ENCODE data around the gene REXO5.
"Not testable (repeated sequence)": the region's sequence is repeated elsewhere in the genome, so short reads cannot be mapped to it uniquely, and the experiment has no call there.

Gene REXO5, protein sequence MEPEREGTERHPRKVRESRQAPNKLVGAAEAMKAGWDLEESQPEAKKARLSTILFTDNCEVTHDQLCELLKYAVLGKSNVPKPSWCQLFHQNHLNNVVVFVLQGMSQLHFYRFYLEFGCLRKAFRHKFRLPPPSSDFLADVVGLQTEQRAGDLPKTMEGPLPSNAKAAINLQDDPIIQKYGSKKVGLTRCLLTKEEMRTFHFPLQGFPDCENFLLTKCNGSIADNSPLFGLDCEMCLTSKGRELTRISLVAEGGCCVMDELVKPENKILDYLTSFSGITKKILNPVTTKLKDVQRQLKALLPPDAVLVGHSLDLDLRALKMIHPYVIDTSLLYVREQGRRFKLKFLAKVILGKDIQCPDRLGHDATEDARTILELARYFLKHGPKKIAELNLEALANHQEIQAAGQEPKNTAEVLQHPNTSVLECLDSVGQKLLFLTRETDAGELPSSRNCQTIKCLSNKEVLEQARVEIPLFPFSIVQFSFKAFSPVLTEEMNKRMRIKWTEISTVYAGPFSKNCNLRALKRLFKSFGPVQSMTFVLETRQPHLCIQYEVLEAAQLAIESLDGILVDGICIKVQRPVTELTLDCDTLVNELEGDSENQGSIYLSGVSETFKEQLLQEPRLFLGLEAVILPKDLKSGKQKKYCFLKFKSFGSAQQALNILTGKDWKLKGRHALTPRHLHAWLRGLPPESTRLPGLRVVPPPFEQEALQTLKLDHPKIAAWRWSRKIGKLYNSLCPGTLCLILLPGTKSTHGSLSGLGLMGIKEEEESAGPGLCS

DNA sequence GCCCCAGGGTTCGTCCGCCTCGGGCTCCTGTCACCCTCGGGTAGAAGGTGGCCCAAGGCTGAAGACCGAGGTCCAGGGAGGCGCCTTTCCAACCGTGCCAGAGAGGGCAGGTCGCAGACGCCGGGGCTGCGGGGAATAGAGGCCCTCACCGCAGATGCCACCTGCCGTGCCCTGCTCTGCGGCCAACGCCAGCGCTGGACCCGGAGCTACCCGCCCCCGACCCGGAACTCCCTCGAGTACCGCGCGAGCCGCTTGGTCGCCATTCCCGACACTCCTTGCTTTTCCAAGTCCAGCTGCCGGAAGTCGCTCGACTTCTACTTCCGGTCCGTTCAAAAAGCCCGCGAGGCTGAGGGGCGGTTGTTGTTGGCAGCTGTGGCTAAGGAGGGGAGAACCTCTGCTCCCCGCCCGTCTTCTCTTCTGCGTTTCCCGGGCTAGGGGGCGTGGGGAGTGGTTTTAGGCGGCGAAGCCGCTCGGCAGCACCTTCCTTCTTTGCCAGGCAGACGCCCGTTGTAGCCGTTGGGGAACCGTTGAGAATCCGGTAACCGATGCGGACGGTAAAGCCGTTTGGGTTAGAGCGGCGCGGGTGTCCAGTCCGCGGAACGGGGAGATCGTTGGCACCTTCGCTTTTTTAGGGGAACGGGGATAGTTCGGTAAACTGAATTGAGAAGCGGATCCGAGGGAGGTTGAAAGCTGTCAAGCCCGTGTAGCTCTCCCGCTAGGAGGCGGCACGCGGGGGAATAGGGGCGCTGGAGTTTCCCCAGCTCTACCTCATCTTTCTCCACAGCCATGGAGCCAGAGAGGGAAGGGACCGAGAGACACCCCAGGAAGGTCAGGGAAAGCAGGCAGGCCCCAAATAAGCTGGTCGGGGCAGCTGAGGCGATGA, at the start of gene REXO5, which contains the start of gene ERI2:
TSS of gene REXO5 (plus strand) at position 360 of the 883 bp plus-strand sequence. CDS start at position 787, 427 bp downstream.
TSS of gene ERI2 (minus strand) at position 305 of the 883 bp plus-strand sequence. CDS start at position 263, 42 bp downstream.
- DNase-seq (peak; percentile 83), ATAC-seq (peak; percentile 90)

DNA sequence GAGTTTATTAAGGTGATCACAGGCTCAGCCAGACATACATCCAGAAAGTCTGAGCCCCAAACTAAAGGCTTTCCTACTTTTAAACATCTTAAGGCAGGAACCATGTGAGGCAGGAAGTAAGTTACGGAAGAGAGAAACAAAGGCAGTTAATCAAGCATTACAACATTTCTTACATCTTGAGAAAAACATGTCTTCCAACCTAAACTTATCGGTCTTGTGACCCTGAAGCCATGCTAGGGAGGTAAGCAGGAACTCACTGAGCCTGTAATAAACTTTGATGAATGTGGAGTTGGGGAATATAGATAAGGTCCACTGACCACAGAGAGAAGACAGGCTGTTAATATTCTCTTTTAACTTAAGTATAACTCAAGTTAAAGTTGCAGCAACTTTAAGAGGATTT, 46.0 kb upstream of the REXO5 start:
- ATAC-seq (no peak), DNase-seq (no peak)

DNA sequence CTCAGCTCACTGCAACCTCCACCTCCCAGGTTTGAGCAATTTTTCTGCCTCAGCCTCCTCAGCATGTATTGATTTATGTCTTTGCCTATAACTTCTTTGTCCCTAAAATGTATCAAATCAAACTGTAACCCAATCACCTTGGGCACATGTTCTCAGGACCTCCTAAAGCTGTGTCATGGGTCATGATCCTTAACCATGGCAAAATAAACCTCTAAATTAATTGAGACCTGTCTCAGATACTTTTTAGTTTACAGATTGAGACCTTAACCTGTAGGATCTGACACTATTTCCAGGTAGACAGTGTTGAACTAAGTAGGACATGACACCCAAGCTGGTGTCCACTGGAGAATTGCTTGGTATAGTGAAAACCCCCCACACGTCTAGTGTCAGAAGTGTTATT, 45.2 kb upstream of the REXO5 start:
- no peak for DNase-seq
- ATAC-seq, result no peak

DNA sequence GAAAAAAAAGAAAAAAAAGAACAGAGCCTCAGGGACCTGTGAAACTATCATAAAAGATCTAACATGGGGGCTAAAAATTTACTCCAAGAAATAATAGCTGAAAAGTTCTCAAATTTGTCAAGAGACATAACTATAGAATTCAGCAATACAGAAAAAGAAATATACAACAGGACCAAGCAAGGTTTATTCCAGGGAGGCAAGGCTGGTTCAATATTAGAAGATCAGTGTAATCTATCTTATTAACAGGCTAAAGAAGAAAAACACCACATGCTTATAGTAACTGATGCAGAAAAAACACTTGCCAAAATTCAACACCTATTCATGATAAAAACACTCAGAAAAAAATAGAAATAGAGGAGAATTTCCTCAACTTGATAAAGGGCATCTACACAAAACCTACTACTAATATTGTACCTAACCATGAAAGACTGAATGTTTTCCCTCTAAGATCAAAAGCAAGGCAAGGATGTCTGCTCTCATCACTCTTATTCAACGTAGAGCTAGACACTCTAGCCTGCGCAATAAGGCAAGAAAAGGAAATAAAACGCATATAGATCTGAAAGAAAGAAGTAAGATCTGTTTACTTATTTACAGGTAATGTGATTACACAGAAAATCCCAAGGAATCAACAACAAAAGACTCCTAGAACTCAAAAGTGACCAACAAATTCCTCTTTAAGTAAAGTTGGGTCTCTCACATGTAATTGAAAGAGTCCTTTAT, 43.8 kb upstream of the REXO5 start:
- DNase-seq (no peak), ATAC-seq (no peak)

DNA sequence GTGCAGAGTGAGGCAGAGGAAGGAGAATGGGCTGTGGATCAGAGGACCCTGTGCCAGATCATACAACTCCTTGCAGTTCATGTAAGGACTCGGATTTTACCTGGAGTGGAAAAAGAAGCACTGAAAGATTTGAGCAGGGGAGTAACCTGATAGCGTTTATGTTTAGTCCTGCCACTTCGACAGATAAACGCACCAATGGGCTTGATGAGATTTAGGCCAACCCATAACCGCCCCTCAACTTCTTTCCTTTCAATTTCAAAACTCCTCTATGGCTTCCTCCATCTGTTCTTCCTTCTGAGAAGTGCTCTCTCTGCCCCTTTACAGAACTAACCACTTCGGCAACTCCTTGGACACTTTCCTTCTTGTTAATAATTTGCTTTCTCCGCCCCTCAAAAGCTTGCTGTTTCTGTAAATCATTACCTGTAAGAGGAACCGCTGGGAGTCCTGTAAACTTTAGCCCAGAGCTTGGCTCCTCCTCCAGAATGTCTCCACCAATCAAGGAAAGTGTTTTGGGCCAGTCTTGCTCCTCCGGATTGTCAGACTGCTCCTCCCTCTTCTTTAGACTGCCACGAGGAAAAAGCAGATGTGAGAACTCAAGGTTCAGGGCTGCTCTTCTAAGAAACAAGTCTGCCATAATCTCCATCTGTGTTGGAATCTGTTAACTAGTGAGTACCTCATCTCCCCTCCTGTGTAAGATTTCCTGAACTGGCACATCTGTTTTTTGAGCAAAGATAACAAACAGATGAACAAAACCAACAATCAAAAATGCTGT, 42.7 kb upstream of the REXO5 start, which contains the start of gene ACSM3:
TSS of gene ACSM3 (plus strand) at position 554 of the 772 bp plus-strand sequence. CDS start 6,021 bp downstream, outside the sequence.
- ATAC-seq, result peak; percentile 99
- DNase-seq, result peak; percentile 56

DNA sequence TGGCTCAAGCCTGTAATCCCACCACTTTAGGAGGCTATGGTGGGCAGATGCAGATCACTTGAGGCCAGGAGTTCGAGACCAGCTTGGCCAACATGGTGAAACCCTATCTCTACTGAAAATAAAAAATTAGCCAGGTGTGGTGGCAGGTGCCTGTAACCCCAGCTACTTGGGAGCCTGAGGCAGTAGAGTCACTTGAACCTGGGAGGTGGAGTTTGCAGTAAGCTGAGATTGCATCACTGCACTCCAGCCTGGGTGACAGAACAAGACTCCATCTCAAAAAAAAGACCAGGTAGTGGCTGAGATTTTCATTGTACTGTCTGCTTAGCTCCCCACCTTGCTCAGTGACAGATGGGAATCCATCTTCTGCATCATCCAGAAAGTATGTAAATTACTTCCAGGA, 41.9 kb upstream of the REXO5 start:
- ATAC-seq, DNase-seq: not testable (repeated sequence)

DNA sequence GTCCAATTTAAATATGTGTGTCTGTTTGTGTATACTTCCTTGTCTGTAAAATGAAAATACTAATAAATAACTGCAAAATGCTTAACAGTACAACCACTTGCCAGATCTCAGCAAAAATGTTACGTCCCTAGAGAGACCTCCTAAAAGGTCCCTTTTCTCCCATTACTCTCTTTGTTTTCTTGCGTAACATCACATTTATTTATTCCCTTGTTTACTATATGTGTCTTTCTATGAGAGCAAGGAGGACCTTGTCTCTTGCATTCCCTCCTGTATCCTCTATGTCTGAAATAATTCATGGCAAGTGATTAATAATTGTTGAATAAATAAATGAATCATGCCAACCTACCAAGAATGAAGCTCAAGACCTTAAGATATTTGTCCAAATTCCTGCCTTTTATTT, 40.6 kb upstream of the REXO5 start:
- DNase-seq (no peak), ATAC-seq (no peak)

DNA sequence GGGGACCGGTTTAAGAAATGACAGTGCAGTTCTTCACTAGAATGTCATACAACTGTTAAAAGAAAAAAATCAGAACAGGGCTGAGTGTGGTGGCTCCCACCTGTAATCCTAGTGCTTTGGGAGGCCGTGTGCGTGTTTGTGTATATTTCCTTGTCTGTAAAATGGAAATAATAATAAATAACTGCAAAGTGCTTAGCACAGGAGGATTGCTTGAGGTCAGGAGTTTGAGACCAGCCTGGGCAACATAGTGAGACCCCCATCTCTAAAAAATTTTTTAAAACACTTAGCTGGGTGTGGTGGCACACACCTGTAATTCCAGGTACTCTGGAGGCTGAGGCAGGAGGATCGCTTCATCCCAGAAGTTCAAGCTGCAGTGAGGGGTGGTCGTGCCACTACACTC, 40.0 kb upstream of the REXO5 start:
- DNase-seq (no peak), ATAC-seq (no peak)

DNA sequence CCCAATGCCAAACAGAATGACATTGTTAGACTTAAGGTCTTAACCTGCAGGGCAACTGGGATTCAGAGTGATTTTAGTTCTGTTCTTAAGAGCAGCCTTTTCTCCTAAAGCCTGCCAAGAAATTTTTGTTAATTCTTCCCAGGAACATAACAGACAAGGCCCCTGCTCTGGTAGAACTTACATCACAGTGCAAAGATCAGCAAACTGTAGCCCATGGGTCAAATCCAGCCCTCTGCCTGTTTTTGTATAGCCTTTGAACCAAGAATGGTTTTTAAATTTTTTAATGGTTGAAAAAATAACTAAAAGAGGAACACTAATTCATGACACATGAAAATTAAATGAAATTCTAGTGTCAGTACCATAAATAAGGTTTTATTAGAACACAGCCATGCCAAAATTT, 38.8 kb upstream of the REXO5 start:
- DNase-seq (no peak), ATAC-seq (no peak)

DNA sequence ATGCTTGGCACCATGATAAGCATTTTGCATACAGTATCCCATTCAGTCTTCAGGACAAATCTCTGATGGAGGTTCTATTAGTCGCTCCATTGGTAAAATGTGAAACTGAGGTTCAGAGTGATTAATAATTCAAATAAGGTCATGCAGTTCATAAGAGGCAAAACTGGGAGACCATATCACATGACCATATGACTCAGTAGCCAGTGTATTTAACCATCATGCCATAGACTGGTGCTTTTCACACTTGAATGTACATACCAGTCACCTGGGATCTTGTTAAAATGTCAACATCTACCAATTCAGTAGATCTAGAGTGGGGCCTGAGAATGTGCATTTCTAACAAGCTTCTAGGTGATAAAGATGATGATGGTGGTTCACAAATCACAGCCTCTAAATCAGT, 38.2 kb upstream of the REXO5 start:
- DNase-seq (no peak), ATAC-seq (no peak)

DNA sequence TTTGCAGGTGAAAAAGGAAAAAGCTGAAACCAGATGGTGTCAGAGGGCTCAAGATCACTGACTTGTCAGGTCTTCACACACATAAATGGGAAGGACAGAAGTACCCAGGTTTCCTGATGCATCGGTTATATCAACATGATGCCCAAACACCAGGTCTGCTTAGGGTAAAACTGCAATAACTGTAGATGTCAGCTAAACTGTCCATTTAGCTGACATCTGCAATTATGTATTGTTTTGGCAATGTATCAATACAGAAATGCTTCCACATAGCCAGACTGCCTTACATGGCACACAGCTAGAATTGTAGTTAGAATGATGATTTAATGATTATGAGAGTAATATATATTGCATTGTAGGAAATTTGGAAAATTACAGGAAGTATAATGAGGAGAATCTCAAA, 37.5 kb upstream of the REXO5 start:
- DNase-seq (no peak), ATAC-seq (no peak)

DNA sequence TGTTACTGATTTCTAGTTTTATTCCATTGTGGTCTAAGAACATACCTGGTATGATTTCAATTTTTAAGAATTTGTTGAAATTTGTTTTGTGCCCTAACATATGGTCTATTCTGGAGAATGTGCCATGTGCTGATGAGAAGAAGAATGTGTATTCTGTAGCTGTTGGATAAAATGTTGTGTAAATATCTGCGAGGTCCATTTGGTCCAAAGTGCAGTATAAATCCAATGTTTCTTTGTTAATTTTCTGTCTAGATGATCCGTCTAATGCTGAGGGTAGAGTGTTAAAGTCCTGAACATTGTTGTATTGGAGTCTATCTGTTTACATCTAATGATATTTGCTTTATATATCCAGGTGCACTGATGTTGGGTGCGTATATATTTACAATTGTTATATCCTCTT, 32.6 kb upstream of the REXO5 start:
- ATAC-seq (no peak), DNase-seq (no peak)

DNA sequence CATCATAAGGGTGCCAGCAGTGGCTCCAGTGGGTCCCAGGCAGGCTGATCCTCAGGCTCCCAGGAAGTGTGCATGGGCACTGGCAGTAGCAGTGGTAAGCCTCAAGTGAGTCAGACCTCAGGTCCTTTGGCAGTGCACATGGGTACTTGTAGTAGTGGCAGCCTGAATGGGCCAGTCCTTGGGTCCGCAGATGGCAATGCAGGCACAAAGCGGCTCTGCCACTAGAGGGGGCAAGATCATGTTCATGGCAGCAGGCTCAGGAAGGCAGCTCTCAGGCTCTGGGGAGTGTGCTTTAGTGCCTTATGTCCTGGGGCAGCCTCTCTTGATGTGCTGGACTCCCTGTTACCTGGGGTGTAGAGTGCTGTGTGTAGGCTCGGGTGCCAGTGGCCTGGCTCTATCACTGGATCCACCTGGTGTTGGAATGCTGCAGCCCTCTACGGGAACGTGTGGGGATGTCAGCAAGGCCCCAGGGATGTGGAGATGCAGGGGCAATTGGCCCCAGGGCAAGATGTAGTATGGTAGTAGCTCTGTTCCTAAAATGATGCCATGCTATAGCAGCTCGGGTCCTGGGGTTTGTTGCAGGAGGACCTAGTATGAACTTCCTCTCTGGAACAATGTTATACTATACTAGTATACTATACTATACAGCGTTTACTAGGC, 31.5 kb upstream of the REXO5 start:
- DNase-seq (peak; percentile 73), ATAC-seq (peak; percentile 73)

DNA sequence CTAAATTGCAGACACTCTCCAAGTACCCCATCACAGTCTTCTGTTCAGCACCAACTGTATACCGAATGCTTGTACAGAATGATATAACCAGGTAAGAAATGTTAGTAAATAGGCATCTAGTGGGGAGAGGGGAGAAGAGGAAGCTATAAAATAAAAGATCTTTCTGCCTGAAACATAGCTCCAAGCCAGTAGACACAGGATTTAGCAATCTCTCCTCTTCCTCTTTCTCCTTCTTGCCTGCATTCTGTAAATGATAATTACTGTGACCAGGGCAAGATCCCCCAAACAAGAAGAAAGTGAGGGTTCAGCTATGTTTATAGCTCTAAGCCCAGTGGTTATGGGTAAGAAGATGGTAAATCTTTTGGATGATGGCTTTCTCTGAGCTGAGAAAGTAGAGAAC, 24.6 kb upstream of the REXO5 start:
- DNase-seq, result no peak

DNA sequence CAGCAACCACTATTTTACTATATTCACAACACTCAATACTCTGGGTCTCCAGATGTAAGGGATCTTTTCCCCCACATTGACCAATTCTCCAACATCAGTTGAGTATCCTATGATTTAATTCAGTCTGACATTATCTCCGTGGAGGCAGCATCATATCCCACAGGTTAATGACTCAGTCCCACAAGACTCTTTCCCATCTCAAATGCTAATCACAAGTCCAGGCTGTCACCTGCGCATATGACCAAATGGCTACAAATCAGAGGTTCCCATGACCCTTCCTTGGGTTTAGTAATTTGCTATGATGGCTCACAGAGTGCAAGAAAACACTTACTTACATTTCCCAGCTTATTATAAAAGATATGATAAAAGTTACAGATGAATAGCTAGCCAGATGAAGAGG, 23.9 kb upstream of the REXO5 start:
- DNase-seq, result no peak
- ATAC-seq, result no peak

More for the DNA sequence above, 24.6 kb upstream of the REXO5 start:
- no peak for ATAC-seq

DNA sequence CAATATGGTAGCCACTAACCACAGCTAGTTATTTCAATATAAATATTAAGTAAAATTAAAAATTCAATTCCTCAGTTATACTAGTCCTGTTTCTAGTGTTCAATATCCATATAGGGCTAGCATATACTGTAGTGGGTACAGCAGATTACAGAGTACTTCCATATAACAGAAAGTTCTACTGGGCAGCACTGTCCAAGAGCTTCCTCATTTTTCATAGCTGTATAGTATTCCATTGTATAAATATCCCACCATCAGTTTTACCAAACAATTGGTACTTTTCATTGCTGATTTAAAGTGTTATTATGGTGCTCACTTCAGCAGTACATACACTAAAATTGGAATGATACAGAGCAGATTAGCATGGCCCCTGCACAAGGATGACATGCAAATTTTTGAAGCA, 22.1 kb upstream of the REXO5 start:
- ATAC-seq (no peak), DNase-seq (no peak)

DNA sequence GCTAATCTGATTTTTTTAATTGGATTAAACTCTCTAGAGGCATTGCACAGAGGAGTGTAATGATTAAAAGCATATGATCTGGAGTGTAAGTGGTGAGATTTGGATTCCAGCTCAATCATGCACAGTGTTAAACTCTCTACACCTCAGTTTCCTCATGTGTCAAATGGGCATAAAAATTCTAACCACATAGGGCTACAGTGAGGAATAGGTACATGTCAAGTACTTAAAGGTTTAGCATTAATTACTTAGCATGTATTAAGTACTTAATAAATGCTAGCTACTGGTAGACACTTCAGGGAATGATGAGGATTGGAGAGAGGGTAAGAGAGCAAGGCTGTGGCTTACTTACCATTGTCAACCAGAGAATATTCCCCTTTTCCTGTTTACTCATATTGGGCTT, 17.2 kb upstream of the REXO5 start:
- no peak for DNase-seq

DNA sequence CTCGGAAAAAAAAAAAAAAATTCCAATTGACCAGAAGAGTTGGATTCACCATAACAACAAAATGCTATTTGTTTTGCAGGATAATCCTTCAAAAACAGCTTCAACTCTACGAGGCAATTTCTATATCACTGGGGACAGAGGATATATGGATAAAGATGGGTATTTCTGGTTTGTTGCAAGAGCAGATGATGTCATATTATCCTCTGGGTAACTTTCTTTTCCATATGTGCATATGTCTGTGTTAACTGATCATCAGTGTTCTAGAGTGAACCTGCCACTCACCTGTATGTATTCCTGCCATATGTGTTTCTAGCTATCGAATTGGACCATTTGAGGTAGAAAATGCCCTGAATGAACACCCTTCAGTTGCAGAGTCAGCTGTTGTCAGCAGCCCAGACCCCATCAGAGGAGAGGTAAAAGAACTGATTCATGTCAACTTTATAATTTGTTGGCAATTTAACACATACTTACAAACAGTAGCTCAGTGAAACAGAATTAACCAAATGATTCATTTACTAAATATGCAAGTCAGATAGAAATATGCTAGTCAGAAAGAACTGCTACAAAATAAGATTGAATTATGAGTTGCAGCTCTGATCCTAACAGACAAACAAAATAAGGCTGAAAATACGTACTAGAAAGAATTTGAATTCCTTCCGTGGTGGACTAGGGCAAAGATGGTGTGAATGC, 14.3 kb upstream of the REXO5 start:
- ATAC-seq (no peak), DNase-seq (no peak)

More for the DNA sequence above, 17.2 kb upstream of the REXO5 start:
- no peak for ATAC-seq

DNA sequence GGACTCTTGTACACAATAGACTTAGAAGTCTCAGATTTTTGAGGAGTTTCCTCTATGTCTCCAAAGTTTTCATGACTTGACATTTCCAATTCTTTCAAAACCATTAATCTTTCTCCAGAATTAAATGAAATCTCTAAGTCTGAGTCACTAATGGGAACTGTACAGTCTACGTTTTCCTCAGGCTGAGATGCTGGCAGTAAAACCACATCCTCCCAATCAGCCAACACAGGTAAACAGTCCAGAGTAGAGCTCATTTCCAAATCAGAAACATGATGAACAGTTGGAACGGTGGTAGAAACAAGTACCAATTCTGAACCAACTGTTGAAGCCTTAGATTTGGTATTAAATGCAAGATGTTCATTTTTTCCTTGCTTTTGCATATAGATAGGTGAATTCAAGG, 8.0 kb upstream of the REXO5 start:
- DNase-seq, result no peak
- no peak for ATAC-seq

DNA sequence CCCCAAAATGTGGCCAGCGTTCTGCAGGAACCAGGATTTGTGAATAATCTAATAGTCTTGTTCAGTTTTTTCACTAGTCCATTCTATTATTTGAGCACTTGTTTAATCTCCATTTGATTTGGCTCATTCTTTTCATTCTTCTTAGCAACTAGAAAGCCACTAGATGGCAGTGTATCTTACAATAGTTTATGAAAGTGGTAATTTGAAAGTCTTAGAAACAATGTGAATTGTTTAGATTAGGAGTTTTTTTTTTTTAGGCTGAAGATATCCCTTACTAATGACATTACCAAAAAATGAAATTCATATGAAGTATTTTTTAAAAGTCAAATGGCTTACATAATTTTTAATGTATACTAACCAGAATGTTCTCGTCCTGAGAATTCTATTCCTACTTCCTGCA, 6.7 kb upstream of the REXO5 start:
- ATAC-seq, result no peak
- DNase-seq, result no peak
